Suppressor macrophage (primary cell): ENCODE measurements around the gene RNF113A.
A peak's percentile ranks its signal among the peaks of the same experiment; 100 is the strongest.
"Not testable (repeated sequence)": the region's sequence is repeated elsewhere in the genome, so short reads cannot be mapped to it uniquely, and the experiment has no call there.

Experiments used
- DNase-seq, 4 experiments: peaks; one replicate each; pipeline ENCODE4 v3.0.0-alpha.2; 2020 to 2022
- total RNA-seq, 17 experiments: gene quantifications; one replicate each; lab custom pipeline; 2026; ENCODE audit warnings: mixed read lengths in 6 of 17, inconsistent platforms in 3 of 17; lab: John Stamatoyannopoulos, UW

Gene RNF113A
- total RNA-seq = 1.8 to 16.9 (median 10.4) reads per million in 17 experiments

DNA sequence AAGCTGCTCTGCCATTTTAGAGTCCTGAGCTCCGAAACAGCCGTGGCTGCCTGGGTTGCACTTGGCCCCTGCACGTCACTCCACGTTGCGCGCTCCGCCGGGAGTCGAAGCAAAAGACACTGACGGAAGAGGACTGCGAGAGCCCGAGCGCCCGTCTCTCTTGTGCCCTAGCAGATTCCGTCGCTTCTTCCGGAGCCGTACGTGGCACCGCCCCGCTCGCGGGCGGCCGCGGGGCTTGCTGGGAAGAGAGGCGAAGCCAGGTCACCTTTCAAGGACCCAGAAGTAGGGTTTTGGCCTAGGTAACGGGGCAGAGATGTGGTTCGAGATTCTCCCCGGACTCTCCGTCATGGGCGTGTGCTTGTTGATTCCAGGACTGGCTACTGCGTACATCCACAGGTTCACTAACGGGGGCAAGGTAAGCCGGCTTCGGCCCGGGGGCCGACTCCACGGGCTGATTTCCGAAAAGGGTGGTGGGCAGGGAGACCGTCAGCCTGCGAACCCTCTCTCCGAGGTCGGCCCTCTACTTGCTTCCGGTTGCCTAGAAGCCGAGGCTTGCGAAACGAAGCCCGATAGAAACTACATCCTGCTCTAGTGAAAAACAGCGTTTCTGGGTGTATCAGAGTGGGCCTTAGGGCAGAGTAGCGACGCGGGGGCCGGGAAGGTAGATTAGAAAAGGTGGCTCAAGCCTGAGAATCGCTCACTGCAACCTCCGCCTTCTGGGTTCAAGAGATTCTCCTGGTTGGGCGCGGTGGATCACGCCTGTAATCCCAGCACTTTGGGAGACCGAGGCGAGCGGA is at the start of gene RNF113A, which contains the start of gene NDUFA1:
RNF113A (minus strand) TSS at position 135 of the 797 bp plus-strand sequence; CDS start at position 15, 120 bp downstream.
NDUFA1 (plus strand) TSS at position 234 of the 797 bp plus-strand sequence; CDS start at position 314, 80 bp downstream.
- peak; percentile 89 to 94 (median 92) for DNase-seq

DNA sequence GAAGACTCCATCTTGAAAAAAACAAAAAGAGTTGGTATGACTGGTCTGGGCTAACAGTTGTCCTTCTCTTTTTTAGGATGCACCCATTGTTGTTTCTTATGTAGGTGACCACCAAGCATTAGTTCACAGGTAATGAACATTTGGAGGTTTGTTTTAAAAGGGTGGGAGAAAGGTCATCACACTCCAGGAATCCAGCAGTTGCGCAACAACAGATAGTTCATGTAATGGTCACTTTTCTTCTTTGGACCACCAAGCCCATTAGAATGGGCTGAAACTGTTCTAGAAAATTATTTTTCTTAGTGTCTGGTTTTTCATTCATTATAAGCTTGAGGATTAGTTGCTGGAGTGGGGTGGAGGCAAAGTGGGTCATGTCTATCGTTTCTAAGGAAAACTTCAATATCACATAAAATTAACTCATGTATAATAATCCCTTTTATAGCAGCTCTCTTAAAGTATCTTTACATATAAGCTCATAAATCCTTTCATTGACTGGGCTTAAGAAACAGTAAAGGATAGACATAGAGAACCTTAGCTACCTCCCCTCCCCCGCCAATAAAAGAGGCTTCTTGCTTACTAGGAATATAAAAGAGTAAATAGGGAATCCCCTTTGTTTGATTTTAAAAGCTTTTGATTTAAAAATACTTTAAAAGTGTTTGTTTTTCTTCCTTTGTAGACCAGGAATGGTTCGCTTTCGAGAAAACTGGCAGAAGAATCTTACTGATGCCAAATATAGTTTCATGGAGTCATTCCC is 48.5 kb upstream of the RNF113A start:
- no peak for DNase-seq

DNA sequence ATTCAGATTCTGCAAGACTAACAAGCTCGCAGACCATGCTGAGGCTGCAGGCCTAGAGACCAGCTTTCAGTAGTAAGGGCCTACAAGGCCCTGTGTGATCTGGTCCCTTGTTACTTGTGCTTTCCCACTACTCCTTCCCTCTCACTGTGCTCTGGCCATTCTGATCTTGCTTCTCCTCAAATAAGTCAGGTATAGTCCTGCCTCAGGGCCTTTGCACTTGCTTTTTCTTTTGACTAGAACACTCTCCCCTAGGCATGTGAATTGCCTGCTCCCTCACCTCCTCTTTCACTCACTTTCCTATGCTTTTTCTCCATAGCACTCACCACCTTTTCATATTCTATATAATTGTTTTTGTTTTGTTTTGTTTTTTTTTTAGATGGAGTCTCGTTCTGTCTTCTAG is 46.3 kb upstream of the RNF113A start:
- DNase-seq = no peak

DNA sequence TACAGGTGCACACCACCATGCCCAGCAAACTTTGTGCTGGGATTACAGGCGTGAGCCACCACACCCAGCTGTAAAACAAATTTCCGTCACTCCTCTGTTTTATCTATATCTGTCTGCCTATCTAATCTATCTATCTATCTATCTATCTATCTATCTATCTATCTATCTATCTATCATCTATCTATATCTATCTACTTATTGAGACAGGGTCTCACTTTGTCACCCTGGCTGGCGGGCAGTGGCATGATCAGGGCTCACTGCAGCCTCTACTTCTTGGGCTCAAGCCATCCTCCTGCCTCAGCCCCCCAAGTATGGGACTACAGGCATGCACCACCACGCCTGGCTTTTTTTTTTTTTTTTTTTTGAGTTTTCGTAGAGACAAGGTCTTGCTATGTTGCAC is 44.8 kb upstream of the RNF113A start:
- DNase-seq = no peak

DNA sequence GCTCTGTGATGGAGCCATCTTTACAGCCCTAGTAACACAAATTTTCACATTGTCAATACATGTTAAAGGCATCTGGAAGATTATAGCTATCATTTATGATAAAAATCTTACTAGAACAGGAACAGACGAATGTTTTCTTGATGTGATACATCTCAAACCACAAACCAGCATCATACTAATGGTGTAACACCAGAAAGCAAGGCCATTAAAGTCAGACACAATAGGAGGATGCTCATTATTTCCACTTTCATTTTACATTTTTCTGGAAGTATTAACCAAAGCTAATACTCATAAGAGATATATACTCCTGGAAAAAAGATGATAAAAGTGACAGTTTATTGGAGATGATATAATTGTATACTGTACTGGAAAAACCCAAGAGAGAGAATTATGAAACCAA is 29.4 kb upstream of the RNF113A start:
- no peak for DNase-seq

DNA sequence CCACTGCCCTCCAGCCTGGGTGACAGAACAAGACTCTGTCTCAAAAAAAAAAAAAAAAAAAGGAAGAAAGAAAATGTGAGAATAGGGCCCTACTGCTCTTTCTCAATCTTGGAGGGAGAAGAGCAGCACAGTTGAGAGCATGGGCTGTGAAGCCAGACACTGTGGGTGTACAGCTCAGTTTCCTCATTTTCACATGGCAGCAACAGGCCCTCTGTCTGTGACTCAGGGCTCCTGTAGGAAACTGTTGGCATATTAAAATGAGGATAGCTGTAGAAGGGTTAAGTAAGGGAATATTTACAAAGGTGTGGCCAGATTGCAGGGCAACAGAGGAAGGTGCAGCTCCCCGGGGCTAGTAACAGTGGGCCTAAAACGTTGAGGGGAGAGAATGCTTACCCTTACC is 27.6 kb upstream of the RNF113A start:
- peak; percentile 73 to 93 (median 81) for DNase-seq

DNA sequence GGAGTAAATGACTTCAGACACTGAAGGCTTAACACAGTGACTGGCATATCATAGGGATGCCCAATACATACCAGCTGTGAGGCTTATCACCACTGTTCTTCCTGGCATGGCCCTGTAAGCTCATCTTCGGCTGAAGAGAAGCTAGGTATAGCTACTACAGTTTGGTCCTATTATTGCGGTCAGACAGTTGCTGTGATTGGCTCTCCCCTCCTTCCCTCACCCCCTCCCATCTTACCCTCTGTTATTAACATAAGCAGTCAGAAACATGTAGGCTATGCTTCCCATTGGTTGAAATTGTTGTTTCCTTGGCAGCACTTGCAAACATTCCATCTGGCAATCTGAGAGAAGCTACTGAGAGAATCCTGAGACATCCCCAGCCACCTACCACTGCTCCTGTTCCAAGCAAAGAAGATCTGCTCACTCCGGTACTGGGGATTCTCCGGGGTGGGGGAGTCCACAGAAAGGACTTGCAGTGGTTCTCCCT is 24.4 kb upstream of the RNF113A start, which contains the start of gene AKAP14:
AKAP14 (plus strand) TSS at position 51 of the 484 bp plus-strand sequence. CDS start 7,331 bp downstream, outside the sequence.
- no peak for DNase-seq

DNA sequence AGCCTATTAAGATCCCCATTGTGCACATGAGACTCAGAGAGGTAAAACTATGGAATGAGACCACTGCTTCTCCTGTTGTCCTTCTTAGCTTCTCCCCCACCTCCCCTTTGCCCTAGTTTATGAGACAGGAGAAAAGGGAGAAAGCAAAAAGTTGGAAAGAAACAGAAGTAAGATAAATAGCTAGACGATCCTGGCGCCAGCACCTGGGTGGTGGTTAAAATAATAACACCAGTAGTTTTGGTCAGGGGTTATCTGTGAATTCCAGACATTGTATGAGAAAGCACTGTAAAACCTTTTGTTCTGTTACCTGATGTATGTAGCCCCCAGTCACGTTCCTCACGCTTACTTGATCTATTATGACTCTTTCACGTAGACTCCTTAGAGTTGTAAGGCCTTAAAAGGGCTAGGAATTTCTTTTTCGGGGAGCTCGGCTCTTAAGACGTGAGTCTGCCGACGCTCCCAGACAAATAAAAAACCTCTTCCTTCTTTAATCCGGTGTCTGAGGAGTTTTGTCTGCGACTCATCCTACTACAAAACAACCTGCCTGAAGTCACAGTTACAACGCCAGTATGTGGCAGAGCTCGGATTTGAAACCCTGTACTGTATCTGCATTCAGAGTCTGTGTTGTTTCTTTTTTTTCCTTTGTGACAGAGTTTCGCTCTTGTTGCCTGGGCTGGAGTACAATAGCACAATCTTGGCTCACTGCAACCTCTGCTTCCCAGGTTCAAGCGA is 20.6 kb upstream of the RNF113A start:
- not testable (repeated sequence) for DNase-seq

DNA sequence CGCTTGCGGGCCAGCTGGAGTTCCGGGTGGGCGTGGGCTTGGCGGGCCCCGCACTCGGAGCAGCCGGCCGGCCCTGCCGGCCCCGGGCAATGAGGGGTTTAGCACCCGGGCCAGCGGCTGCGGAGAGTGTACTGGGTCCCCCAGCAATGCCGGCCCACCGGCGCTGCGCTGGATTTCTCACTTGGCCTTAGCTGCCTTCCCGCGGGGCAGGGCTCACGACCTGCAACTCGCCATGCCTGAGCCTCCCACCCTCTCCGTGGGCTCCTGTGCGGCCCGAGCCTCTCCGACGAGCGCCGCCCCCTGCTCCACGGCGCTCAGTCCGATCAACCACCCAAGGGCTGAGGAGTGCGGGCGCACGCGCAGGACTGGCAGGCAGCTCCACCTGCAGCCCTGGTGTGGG is 19.1 kb upstream of the RNF113A start:
- not testable (repeated sequence) for DNase-seq

DNA sequence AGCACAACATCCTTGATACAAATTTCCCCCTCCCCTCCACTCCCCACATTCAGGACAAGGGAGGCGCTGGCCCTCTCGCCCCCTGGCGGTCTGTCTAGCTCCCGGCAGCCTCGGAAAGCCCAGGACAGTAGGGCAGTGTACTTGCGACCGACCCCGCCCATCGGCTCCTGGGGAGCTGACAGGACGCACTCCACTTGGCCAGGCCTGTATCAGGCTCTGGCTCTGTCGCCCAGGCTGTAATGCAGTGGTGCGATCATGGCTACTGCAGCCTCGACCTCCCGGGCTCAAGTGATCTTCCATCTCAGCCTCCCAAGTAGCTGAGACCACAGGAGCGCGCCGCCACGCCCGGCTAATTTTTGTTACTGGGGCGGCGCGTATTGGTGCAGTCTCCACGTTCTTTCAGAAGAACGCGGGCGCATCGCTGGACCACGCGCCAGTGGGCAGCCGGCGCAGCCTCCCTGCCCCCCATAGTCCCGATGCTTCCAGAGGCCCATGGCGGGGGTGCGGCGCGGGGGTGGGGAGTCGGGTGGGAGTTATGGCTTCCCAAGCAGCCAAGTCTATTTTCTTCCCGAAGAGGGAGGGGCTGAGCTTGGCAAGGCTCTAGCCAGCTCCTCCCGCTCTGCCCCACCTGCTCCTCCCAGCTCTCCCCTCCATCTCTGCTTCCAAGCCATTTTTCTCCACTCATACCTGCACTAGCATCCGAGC is 16.3 kb upstream of the RNF113A start:
- peak; percentile 66 to 83 (median 74) for DNase-seq

DNA sequence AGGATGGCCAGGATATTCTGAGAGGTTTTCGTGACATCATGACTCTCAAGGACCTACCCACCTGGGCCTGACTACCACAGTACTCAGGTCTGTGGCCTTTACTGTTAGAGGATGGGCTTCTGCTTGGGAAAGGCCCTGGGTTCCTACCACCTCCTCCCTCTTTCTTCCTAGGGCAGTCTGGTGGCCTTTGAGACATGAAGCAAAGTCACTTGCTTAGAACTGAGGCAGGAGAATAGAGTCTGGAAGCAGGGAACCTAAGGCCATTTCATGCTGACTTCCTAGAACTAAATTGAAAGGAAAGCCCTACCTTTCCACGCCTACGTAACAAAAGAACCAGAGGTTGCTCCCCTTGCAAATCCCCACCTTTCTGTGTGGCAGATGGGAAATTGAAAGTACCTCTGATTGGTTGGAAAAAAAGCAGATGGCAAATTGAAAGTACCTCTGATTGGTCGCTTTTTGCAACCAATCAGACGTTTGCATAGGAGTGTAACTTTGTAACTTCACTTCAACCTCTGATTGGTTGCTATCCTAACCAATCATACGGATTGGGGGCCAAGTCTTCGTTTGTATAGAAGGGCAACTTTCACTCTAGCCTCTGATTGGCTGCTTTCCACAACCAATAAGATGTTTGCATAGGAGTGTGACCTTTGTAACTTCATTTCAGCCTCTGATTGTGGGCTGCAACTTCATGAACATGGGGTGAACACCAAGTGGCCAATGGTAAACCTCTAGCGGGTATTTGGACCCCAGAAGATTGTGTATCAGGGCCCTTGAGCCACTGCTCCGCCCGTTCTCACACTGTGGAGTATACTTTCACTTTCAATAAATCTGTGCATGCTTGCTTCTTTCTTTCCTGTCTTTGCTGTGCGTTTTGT is 14.3 kb upstream of the RNF113A start:
- DNase-seq = peak in 3 of 4 experiments; percentile 14 to 48 (median 38)

DNA sequence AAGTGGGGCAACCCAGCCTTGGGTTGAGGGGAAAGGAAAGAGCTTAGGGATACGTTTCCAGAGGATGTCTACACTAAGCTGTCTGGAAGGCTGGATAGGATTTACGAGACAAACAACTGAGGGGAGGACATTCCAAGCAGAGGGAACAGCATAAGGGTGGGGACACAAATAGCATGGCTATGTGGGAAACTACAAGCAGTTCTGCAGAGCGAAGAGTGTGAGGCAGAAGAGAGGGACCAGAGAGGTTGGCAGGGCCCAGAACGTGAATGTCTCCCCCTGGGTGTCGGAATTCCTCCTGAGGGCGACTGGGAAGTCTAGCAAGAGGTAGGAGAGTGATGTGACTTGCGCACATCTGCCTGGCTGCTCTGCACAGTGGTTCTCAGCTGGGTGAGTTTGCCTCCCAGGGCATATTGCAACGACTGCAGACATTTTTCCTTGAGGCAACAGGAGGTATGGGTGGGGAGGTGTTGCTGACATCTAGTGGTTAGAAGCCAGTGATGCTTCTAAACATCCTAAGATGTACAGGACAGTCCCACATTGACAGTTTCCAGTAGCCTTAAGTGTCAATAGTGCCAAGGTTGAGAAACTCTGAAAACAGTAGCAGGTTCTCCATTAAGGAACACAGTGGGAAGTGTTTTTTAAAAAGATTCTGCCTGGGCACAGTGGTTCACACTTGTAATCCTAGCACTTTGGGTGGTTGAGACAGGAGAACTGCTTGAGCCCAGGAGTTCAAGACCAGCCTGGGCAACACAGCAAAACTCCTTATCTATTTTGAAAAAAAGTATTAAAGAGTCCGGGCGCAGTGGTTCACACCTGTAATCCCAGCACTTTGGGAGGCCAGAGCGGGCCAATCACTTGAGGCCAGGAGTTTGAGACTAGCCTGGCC is 9.3 kb upstream of the RNF113A start:
- peak; percentile 26 to 62 (median 54) for DNase-seq

DNA sequence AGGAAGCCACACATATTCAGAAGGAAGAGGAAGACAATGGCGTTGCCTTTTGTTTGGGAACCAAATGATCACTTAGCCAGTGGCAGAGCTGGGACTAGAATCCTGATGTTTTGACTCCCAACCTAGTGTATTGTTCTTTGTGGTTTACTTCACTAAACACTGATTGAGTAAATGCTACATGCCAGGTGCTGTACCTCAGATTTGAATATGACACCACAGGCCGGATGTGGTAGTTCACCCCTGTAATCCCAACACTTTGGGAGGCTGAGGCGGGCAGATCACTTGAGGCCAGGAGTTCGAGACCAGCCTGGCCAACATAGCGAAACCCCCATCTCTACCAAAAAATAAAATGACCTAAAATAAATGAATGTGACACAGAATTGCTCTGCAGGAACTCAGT is 8.5 kb upstream of the RNF113A start:
- no peak for DNase-seq

DNA sequence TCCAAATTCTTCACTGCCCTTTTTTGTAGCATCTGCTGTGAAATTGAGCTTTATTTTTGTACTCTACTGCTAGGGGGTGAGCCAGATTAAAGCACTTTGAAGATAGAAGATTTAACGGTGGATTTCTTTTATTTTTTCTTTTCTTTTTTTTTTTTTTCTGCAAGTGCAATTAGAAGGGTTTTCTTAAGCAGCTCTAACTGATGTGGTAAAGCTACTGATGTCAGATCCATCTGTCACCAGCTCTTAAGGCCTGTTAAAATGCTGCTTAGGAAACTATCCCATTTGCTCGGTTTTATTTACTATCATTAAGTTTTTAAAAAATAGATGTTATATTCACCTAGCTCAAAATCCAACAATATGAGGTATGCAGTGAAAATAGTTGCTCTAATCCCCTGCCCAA is 7.2 kb upstream of the RNF113A start:
- no peak for DNase-seq

DNA sequence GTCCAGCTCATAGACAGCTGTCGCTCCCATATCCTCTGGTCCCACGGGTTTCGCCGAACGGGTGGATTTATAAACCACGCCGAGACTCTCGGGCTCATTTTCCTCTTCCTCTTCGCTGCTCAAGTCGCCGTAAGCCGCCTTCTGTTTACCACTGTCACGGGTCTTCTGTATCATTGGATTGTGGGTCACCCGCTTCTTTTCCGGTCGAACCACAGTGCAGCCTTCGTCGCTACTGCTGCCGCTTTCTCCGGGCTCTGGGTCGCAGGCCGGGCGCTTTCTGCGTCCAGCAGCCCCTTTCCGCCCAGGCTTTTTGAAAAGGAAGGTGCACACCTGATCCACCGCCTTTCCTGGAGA is 311 bp downstream of the RNF113A start:
- DNase-seq = peak; percentile 52 to 69 (median 60)

DNA sequence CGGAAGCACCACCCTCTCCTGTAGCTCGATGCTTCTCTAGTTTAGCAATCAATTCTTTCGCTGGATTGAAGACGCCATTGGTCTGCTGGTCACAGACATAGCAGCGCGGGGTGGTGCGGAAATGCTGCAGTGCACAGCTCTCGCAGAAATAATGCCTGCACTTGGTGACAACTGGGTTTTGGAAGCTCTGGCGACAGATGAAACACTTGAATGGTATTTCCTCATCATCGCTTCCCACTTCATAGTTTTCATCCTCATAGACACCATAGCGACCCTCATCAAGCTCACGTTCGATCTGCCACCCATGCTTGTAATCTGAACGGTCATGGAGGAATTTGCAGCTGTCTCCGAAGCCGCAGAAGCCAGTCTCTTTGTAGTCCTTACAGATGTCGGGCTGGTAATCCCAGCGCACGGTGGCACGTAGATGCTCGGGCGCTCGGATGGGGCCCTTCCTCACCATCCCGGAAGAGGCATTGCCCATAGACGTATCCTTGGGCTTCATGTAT is 854 bp downstream of the RNF113A start:
- DNase-seq = peak; percentile 49 to 65 (median 52)

DNA sequence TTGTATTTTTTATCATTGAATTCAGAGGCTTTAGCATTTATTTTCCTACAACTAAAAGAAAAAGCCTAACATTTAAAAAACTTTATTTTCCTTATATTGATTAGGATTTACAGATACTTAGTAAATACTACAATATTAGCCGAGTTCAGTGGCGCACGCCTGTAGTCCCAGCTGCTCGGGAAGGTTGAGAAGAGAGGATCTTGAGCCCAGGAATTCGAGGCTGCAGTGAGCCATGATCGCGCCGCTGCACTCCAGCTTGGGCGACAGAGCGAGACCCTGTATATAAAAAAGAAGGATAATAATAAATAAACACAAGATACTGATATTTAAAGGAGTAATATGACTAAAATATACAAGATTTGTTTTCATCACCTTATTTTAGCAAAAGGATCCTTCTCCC is 18.1 kb downstream of the RNF113A start:
- DNase-seq = peak in 1 of 4 experiments; percentile 3

DNA sequence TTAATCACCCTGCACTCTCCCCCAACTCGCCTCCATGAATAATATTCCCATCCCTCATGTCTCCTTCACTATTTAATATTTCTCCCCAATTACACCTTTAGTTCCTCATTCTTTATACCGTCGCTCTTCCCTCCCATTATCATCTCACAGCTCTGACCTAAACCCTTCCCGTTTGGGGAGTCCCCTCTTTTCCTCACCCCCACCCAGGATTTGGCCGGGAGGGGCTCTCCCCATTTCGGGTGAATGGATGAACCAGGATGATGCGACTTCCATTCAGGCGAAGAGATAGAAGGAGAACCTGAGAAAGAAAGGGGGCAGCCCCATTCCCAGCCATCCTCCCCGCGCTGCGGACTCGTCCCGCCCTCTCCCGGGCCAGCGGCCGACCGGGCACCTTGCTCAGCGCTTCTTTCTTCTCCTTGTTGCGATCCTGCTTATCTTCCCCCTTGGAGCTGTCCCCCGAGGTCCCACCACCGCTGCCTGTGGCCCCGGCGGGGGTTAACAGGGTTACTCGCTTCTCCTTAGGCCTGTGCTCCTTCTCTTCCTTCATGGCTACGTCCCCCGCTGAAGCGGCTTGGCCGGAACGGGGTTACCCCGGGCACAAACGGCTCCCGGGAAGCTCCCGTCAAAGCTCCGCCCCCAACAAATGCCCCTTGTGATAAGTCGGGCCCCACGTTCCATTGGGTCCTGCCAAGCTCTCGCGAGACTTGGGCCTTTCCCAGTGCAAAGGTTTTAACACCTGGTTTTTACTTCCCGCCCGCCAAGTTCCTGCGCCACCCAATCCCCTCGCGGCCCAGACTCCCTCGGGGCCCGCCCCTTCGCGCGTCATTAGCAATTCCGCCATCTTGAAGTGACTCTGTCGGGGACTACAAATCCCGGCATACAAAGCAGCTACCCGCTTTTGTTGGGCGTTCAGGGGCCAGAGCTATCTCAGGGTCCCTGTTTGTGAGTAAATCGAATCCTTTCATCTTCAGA is 18.9 kb downstream of the RNF113A start, which contains the start of gene UPF3B:
UPF3B (minus strand) TSS at position 582 of the 972 bp plus-strand sequence; CDS start at position 547, 35 bp downstream.
- peak; percentile 95 to 98 (median 98) for DNase-seq
